Activated naive CD8-positive, alpha-beta T cell treated with anti-CD3 and anti-CD28 coated beads, Interleukin-2, amount 50 U/mL, for 24 hours (primary cell): ENCODE measurements around the gene CABP2.
A peak's percentile ranks its signal among the peaks of the same experiment; 100 is the strongest.
"Not testable (repeated sequence)": the region's sequence is repeated elsewhere in the genome, so short reads cannot be mapped to it uniquely, and the experiment has no call there.

Experiments
- ATAC-seq: fragments of 150-1000 bp; cut with Tn5 transposase; one replicate; pipeline ENCODE4 v1.10.0; 2021
- DNase-seq: peaks from one replicate; pipeline ENCODE4 v3.0.0; 2021
- H3K27ac Mint-ChIP-seq: one replicate; pipeline ENCODE4 v1.8.0; 2021; ENCODE audit warnings: mild to moderate bottlenecking, mixed read lengths
- H3K27me3 Mint-ChIP-seq: one replicate; pipeline ENCODE4 v1.8.0; 2021; ENCODE audit warnings: mixed read lengths
- H3K36me3 Mint-ChIP-seq: one replicate; pipeline ENCODE4 v1.8.0; 2021; ENCODE audit warnings: low read depth, mixed read lengths
- H3K4me1 Mint-ChIP-seq: one replicate; pipeline ENCODE4 v1.8.0; 2021; ENCODE audit warnings: mixed read lengths
- H3K4me3 Mint-ChIP-seq: one replicate; pipeline ENCODE4 v1.8.0; 2021; ENCODE audit warnings: mild to moderate bottlenecking, moderate library complexity, mixed read lengths
- H3K9me3 Mint-ChIP-seq: one replicate; pipeline ENCODE4 v1.8.0; 2021; ENCODE audit warnings: mixed read lengths

Gene CABP2

DNA sequence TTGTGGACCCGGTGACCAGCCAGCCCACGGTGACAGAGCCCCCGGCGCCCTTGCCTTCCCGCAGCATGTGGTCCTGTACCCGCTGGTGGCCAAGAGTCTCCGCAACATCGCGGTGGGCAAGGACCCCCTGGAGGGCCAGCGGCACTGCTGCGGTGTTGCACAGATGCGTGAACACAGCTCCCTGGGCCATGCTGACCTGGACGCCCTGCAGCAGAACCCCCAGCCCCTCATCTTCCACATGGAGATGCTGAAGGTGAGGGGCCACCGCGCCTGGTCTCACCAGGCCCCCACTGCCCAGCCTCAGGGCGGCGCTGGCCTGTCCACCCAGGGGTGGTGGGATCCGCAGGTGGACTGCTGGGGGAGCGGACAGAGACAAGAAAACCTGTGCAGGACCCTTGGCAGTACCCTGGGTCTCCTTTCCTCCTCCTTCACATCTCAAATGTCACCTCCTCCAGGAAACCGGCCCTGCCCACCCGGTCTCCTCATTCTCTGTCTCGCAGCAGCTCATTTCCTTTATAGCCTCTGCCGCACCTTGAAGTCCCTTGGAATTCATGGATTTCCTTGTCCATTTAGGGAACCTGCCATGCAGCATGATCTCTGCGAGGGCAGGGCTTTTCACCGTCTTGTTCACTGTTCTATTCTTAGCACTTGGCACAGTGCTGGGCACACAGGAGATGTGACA lies 33.9 kb downstream of the CABP2 start:
- H3K9me3 Mint-ChIP-seq: no peaks in the 10 kb centered on the region
- DNase-seq (no peak), ATAC-seq (no peak)
- peaks cover 52% of the 10 kb centered on the region for H3K4me1 Mint-ChIP-seq
- H3K27me3 Mint-ChIP-seq: no peaks in the 10 kb centered on the region
- H3K27ac Mint-ChIP-seq: peak overlapping the region; percentile 99
- H3K4me3 Mint-ChIP-seq: no peak overlapping the region
- peaks cover 36% of the 10 kb centered on the region for H3K36me3 Mint-ChIP-seq

DNA sequence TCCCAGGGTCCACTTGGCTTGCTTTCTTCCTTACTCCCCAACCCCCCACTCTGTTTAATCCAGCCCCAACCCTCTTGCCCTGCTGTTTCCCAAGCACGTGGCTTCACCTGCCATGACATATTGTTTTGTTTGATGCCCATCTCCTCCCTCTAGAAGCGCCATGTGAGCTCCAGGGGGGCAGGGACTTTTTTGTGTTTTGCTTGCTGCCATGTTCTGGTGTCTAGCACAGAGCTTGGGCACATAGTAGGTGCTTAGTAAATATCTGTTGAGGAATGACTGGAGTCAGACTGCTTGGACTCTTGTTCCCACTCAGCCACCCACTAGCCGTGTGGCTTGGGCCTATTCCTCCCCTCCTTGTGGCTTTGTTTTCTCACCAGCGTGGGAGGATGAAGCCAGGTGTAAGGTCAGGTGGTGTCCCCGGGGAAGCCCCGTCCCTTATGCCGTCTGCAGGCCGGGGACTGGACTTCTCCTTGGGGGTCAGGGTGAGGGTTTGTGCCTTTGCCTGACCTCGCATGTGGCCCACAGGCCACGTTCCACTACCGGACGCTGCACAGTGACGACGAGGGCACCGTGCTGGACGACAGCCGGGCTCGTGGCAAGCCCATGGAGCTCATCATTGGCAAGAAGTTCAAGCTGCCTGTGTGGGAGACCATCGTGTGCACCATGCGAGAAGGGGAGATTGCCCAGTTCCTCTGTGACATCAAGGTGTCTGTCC lies 36.6 kb downstream of the CABP2 start:
- peak overlapping the region; percentile 99 for H3K27ac Mint-ChIP-seq
- H3K4me3 Mint-ChIP-seq: peak overlapping the region; percentile 93
- no peaks in the 10 kb centered on the region for H3K9me3 Mint-ChIP-seq
- H3K4me1 Mint-ChIP-seq: peaks cover 74% of the 10 kb centered on the region
- peak; percentile 63 for DNase-seq
- no peak for ATAC-seq
- H3K36me3 Mint-ChIP-seq: peaks cover 31% of the 10 kb centered on the region
- H3K27me3 Mint-ChIP-seq: no peaks in the 10 kb centered on the region

DNA sequence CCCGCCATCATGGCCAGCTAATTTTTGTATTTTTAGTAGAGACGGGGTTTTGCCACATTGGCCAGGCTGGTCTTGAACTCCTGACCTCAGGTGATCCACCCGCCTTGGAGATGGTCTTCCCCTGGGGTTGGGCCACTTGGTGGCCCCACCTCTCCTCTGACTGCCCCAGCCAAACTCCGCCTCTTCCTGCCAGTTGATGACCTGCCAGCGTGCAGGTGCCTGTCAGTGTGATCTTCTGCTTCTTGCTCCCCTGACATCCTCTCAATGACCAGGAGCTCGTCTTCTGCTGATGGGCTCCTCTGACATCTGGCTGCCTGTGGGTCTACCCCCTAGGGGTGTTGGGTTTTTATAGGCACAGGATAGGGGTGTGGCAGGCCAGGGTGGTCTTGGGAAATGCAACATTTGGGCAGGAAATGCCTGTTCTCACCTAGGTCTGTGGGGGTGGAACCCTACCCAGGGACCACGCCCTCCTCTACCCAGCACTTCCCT lies 37.3 kb downstream of the CABP2 start:
- Mint-ChIP-seq H3K4me1 (peaks cover 73% of the 10 kb centered on the region), H3K36me3 (peaks cover 31% of the 10 kb centered on the region)

DNA sequence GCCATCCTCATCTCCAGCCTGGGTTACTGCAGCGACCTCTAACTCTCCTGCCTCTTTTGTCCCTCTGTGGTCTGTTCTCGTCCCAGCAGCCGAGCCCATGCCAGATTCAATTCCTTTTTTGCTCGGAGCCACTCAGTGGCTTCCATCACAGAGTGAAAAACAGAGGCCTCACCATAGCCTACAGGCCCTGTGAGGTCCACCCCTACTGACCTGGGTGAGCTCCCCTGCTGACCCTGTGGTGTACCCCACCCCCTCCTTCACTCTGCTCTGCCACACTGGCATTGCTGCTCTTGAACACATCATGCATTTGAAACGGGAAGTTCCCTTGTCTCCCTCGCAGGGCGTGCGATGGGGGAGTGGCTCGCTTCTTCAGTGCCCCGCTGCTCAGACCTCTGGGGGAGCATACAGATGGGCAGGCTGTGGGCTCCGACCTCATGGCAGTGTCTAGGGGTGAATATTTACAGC lies 38.4 kb downstream of the CABP2 start:
- Mint-ChIP-seq H3K27ac (peak overlapping the region; percentile 99), H3K27me3 (no peaks in the 10 kb centered on the region), H3K4me3 (peak overlapping the region; percentile 93), H3K36me3 (peaks cover 31% of the 10 kb centered on the region), H3K4me1 (peaks cover 72% of the 10 kb centered on the region), H3K9me3 (no peaks in the 10 kb centered on the region)
- DNase-seq (peak; percentile 79), ATAC-seq (peak; percentile 23)

More for the DNA sequence above, 37.3 kb downstream of the CABP2 start:
- peak overlapping the region; percentile 99 for H3K27ac Mint-ChIP-seq
- peak overlapping the region; percentile 93 for H3K4me3 Mint-ChIP-seq
- peak; percentile 74 for DNase-seq
- not testable (repeated sequence) for H3K9me3 Mint-ChIP-seq, H3K27me3 Mint-ChIP-seq, ATAC-seq

DNA sequence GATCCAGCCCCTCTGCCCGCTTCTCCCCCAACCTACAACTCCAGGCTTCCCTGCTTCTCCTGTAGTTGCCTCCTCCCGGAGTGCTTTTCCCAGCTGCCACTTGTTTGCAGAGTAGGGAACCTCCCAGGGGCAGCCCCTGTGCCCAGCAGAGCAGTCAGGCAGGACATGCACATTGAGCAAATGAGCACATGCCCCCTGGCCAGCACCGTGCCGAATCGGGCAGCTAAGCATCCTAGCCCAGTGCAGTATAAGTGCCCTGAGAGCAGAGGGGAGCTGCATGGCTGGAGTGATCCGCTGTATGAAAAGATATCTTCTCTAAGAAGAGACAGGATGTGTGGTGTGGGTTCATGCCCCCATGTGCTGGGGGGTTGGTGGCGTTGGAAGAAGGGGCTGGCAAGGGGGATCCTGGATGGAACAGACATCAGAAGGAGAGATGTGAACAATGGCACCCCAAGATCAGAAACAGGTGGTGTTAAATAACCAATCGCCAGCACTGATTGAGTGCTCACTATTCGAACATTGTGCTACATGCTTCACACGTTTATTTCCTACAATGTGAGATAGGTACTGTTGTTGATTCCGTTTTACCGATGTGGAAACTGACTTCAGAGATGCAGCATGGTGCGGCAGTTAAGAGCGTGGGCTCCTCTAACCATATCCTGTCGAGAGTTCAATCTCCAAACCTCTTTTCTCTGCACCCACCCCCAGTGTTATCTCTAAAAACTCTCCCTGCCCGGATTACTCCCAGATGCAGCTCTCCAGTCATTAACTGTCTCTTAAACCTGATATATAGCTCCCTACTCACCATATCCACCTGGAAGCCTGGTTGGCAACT lies 39.2 kb downstream of the CABP2 start:
- Mint-ChIP-seq H3K27ac (peak overlapping the region; percentile 99), H3K27me3 (no peaks in the 10 kb centered on the region), H3K9me3 (no peaks in the 10 kb centered on the region), H3K4me1 (peaks cover 67% of the 10 kb centered on the region), H3K36me3 (peaks cover 27% of the 10 kb centered on the region), H3K4me3 (peak overlapping the region; percentile 93)
- DNase-seq: peak; percentile 52
- ATAC-seq: peak; percentile 14

DNA sequence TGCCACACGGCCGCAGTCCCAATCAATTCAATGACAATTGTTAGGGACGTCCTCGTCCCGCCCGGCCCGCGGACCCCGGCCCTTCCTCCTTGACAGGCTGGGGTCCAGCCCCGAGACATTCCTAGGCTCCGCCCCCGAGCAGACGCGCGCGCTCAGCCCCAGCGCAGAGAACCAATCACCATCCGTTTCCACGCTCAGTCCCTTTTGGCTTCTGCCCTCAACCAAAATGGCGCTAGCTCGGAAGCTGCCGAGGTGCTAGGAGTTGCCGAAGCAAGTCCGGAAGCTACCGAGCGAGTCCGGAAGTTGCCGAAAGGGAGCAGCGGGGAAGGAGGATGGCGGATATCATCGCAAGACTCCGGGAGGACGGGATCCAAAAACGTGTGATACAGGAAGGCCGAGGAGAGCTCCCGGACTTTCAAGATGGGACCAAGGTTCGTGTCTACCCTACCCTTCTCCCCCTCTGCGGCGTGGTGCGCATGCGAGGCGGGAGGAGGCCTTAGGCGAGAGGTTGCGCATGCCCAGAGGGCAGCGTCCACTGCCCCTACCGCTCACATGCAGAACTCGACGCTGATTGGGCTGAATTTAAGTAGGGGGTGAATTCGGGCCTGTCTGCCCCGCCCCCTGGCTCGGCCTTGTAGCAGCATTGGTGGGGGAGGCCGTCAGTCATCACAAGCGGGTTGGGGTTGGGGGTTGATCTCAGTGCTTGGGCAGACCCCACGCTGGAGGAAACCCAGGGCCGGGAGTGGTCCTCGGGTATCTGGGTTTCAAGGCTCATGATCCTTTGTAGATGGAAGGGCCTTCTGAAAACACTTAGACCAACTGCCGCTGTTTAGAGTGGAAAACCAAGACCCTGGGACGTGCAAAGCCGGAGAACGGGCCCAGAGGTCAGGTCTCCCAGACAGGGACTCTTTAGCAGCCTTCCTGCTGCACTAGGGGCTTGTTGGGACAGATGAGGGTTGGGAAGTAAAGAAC lies 40.1 kb downstream of the CABP2 start, which contains the start of gene AIP:
AIP (plus strand) TSS at position 200 of the 972 bp plus-strand sequence; CDS start at position 333, 133 bp downstream.
- peak within 1 kb of the TSS; percentile 93 for H3K4me3 Mint-ChIP-seq
- peaks cover 23% of the 10 kb centered on the region for H3K36me3 Mint-ChIP-seq

DNA sequence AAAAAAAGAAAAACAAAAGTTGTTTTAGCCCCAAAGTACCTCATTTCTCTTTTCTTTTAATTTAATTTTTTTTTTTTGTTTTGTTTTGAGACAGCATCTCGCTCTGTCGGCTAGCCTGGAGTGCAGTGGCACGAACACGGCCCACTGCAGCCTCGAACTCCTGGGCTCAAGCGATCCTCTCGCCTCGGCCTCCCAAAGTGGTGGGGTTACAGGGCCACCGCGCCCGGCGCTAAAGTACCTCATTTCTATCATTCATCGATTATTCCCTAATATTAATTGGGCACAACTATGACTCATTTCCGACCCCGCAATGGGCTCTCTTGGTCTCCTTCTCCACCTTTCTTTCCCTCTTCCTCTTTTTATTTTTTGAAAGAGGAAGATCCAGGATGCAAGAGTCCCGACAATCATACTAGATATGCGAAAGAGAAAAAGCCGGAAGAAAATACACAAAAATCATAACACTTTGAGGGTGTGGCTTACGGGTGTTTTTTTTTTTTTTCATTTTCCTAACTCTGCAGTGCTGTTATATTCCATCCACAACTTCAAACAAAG lies 40.9 kb downstream of the CABP2 start:
- H3K9me3 Mint-ChIP-seq: no peaks in the 10 kb centered on the region
- H3K4me1 Mint-ChIP-seq: peaks cover 51% of the 10 kb centered on the region
- no peaks in the 10 kb centered on the region for H3K27me3 Mint-ChIP-seq
- ATAC-seq (no peak), DNase-seq (no peak)
- peak overlapping the region; percentile 99 for H3K27ac Mint-ChIP-seq
- H3K4me3 Mint-ChIP-seq: peak overlapping the region; percentile 93
- H3K36me3 Mint-ChIP-seq: peaks cover 17% of the 10 kb centered on the region

More for the DNA sequence above, 40.1 kb downstream of the CABP2 start, which contains the start of gene AIP:
- ATAC-seq (peak; percentile 58), DNase-seq (peak; percentile 97)
- Mint-ChIP-seq H3K4me1 (peaks cover 58% of the 10 kb centered on the region), H3K9me3 (no peaks in the 10 kb centered on the region), H3K27ac (peak within 1 kb of the TSS; percentile 99), H3K27me3 (no peaks in the 10 kb centered on the region)

DNA sequence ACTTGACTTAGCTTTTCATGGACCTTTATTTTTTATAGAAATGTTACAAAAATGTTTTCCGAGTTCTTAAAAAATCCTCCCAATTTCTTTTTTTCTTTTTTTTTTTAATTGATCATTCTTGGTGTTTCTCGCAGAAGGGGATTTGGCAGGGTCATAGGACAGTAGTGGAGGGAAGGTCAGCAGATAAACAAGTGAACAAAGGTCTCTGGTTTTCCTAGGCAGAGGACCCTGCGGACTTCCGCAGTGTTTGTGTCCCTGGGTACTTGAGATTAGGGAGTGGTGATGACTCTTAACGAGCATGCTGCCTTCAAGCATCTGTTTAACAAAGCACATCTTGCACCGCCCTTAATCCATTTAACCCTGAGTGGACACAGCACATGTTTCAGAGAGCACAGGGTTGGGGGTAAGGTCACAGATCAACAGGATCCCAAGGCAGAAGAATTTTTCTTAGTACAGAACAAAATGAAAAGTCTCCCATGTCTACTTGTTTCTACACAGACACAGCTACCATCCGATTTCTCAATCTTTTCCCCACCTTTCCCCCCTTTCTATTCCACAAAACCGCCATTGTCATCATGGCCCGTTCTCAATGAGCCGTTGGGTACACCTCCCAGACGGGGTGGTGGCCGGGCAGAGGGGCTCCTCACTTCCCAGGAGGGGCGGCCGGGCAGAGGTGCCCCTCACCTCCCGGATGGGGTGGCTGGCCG lies 45.7 kb downstream of the CABP2 start:
- H3K9me3 Mint-ChIP-seq, ATAC-seq, H3K4me1 Mint-ChIP-seq, H3K36me3 Mint-ChIP-seq, H3K27ac Mint-ChIP-seq, H3K27me3 Mint-ChIP-seq, DNase-seq, H3K4me3 Mint-ChIP-seq: not testable (repeated sequence)

DNA sequence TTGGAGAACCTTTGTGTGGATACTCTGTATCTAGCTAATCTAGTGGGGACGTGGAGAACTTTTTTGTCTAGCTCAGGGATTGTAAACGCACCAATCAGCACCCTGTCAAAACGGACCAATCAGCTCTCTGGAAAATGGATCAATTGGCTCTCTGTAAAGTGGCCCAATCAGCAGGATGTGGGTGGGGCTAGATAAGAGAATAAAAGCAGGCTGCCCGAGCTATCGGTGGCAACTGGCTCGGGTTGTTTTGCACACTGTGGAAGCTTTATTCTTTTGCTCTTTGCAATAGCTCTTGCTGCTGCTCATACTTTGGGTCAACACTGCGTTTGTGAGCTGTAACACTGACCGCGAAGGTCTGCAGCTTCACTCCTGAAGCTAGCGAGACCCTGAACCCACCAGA lies 46.6 kb downstream of the CABP2 start:
- not testable (repeated sequence) for H3K4me1 Mint-ChIP-seq, DNase-seq, ATAC-seq, H3K36me3 Mint-ChIP-seq, H3K4me3 Mint-ChIP-seq, H3K27me3 Mint-ChIP-seq, H3K27ac Mint-ChIP-seq, H3K9me3 Mint-ChIP-seq

DNA sequence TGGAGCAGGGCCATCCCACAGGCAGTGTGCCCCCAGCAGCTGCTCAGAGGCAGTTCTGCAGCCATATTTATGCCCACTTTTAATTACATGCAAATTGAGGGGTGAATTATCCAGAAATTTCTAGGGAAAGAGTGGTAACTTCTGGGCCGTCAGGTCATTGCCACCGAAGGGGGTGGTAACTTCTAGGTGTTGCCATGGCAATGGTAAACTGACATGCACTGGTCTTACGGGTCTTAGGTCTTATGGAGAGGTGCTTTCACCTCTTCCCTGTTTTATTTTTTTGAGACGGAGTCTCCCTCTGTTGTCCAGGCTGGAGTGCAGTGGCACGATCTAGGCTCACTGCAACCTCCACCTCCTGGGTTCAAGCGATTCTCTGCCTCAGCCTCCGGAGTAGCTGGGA lies 50.4 kb downstream of the CABP2 start:
- Mint-ChIP-seq H3K36me3 (no peaks in the 10 kb centered on the region), H3K4me3 (no peak overlapping the region), H3K4me1 (peaks cover 14% of the 10 kb centered on the region), H3K27ac (no peak overlapping the region), H3K27me3 (no peaks in the 10 kb centered on the region), H3K9me3 (no peaks in the 10 kb centered on the region)
- DNase-seq (no peak), ATAC-seq (no peak)

DNA sequence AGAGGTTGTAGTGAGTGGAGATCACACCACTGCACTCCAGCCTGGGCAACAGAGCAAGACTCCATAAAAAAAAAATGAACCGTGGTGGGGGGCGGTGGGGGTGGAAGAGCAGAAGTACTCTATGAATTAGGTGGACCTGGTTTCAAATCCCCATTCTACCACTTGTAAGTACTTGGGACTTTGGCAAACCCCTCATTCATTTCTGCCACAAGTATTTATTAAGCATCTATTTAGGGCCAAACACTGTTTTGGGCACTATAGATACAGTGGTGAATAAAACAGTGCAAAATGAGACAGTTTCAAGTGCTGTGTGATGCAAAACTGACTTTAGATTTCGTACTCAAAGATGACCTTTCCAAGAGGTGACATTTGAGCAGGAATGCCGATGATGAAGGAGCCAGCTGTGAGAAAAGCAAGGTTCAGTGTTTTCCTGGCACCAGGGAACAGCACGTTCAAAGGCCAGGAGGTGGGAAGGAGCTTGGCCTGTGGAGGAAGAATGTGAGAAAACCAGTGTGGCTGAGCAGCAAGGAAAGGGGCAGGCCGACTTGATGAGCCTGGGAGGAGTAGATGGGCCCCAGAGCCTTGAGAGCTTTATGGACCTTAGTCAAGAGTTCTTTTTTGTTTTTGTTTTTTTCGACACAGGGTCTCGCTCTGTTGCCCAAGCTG lies 52.8 kb downstream of the CABP2 start:
- peak overlapping the region; percentile 46 for H3K27ac Mint-ChIP-seq
- H3K4me1 Mint-ChIP-seq: peaks cover 25% of the 10 kb centered on the region
- H3K27me3 Mint-ChIP-seq: no peaks in the 10 kb centered on the region
- no peaks in the 10 kb centered on the region for H3K9me3 Mint-ChIP-seq
- no peak for ATAC-seq
- H3K36me3 Mint-ChIP-seq: no peaks in the 10 kb centered on the region
- peak overlapping the region; percentile 45 for H3K4me3 Mint-ChIP-seq
- DNase-seq: no peak

DNA sequence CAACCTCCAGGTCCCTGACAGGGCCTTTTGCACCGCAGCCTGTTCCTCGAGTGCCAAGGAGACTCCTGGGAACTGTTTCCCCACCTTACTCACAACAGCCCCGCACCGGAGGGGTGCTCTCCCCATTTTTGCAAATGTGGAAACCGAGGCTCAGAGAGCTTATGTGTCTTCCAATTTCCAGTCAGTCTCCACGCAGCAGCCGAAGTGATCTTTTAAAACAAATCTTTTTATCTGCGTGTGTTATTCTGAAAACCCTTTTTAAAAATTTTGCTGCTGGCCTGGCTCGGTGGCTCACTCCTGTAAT lies 53.8 kb downstream of the CABP2 start:
- peak overlapping the region; percentile 72 for H3K4me3 Mint-ChIP-seq
- no peaks in the 10 kb centered on the region for H3K27me3 Mint-ChIP-seq
- H3K27ac Mint-ChIP-seq: peak overlapping the region; percentile 65
- H3K36me3 Mint-ChIP-seq: no peaks in the 10 kb centered on the region
- no peaks in the 10 kb centered on the region for H3K9me3 Mint-ChIP-seq
- H3K4me1 Mint-ChIP-seq: peaks cover 30% of the 10 kb centered on the region
- DNase-seq: no peak
- no peak for ATAC-seq
